ENCODE data around the gene TRAM1L1. TPM values are rescaled to one million over a fixed set of nuclear protein-coding genes. Genes with fewer than 3 reads are reported as not detected.

Gene TRAM1L1
- not detected for total RNA-seq

GRCh38 chr4:117084866-117085701, at the start of gene TRAM1L1:
TRAM1L1 (minus strand) TSS chr4:117085576; CDS start chr4:117085393, 183 bp downstream.
- intact Hi-C loops (cut with micrococcal nuclease): no loop called here
- Mint-ChIP-seq H3K36me3 (ENCODE audit: low read depth) (no peaks in the 10 kb centered on the region), H3K4me3 (no peak within 1 kb of the TSS), H3K27ac (no peak within 1 kb of the TSS), H3K4me1 (ENCODE audit: low read depth) (peaks cover 3% of the 10 kb centered on the region), H3K9me3 (peaks cover 5% of the 10 kb centered on the region), H3K27me3 (peaks cover 8% of the 10 kb centered on the region)
- POLR2A ChIA-PET: no interaction called here
- TF ChIP-seq CTCF (IDR thresholded peaks at IDR 0.05): no peak
- CTCF ChIA-PET: no interaction called here
- DNase-seq (peak; percentile 11), ATAC-seq (peak; percentile 42)

- CTCF ChIA-PET: no interaction called here
- ATAC-seq (no peak), DNase-seq (no peak)
- Mint-ChIP-seq H3K4me3 (no peak overlapping the region), H3K36me3 (ENCODE audit: low read depth) (no peaks in the 10 kb centered on the region), H3K4me1 (ENCODE audit: low read depth) (no peaks in the 10 kb centered on the region), H3K27me3 (no peaks in the 10 kb centered on the region), H3K27ac (no peak overlapping the region), H3K9me3 (peaks cover 9% of the 10 kb centered on the region)
- intact Hi-C loops (cut with micrococcal nuclease): no loop called here
- POLR2A ChIA-PET: no interaction called here
- no peak for TF ChIP-seq CTCF (IDR thresholded peaks at IDR 0.05)
These were observed 49.0 kb upstream of the TRAM1L1 start for GRCh38 chr4:117134386-117134785.

GRCh38 chr4:117096886-117097285, 11.5 kb upstream of the TRAM1L1 start:
- Mint-ChIP-seq H3K9me3 (peaks cover 2% of the 10 kb centered on the region), H3K27ac (no peak overlapping the region), H3K4me3 (no peak overlapping the region), H3K4me1 (ENCODE audit: low read depth) (no peaks in the 10 kb centered on the region), H3K36me3 (ENCODE audit: low read depth) (no peaks in the 10 kb centered on the region), H3K27me3 (no peaks in the 10 kb centered on the region)
- ChIA-PET POLR2A (interaction anchor here (0.6 kb wide), 1 partner anchor 9 kb away, joined by 3 read pairs; no protein-coding TSS in a partner anchor), CTCF (no interaction called here)
- ATAC-seq: no peak
- intact Hi-C loops (cut with micrococcal nuclease): no loop called here
- TF ChIP-seq CTCF (IDR thresholded peaks at IDR 0.05): no peak
- DNase-seq: no peak

GRCh38 chr4:117096462-117096861, 11.1 kb upstream of the TRAM1L1 start:
- ATAC-seq: no peak
- no peaks in the 10 kb centered on the region for H3K27me3 Mint-ChIP-seq
- no peak overlapping the region for H3K4me3 Mint-ChIP-seq
- H3K4me1 Mint-ChIP-seq (ENCODE audit: low read depth): no peaks in the 10 kb centered on the region
- POLR2A ChIA-PET: no interaction called here
- CTCF ChIA-PET: no interaction called here
- H3K27ac Mint-ChIP-seq: no peak overlapping the region
- DNase-seq: no peak
- TF ChIP-seq CTCF (IDR thresholded peaks at IDR 0.05): no peak
- no peaks in the 10 kb centered on the region for H3K36me3 Mint-ChIP-seq (ENCODE audit: low read depth)
- H3K9me3 Mint-ChIP-seq: peaks cover 2% of the 10 kb centered on the region
- intact Hi-C loops (cut with micrococcal nuclease): no loop called here

- ATAC-seq: no peak
- no peaks in the 10 kb centered on the region for H3K27me3 Mint-ChIP-seq
- H3K4me1 Mint-ChIP-seq (ENCODE audit: low read depth): no peaks in the 10 kb centered on the region
- ChIA-PET POLR2A (no interaction called here), CTCF (no interaction called here)
- no peak for TF ChIP-seq CTCF (IDR thresholded peaks at IDR 0.05)
- no peaks in the 10 kb centered on the region for H3K9me3 Mint-ChIP-seq
- H3K27ac Mint-ChIP-seq: no peak overlapping the region
- H3K36me3 Mint-ChIP-seq (ENCODE audit: low read depth): no peaks in the 10 kb centered on the region
- no peak for DNase-seq
- H3K4me3 Mint-ChIP-seq: no peak overlapping the region
- intact Hi-C loops (cut with micrococcal nuclease): no loop called here
These were observed 8.2 kb upstream of the TRAM1L1 start for GRCh38 chr4:117093571-117093970.

Data from activated CD8-positive, alpha-beta T cell treated with anti-CD3 and anti-CD28 coated beads for 36 hours (primary cell).